ENCODE results near the gene CEP104.

The CEP104 gene

GRCh38 chr1:3776231-3776961, 80.6 kb downstream of the CEP104 start:
- DNase-seq = no peak

DNA sequence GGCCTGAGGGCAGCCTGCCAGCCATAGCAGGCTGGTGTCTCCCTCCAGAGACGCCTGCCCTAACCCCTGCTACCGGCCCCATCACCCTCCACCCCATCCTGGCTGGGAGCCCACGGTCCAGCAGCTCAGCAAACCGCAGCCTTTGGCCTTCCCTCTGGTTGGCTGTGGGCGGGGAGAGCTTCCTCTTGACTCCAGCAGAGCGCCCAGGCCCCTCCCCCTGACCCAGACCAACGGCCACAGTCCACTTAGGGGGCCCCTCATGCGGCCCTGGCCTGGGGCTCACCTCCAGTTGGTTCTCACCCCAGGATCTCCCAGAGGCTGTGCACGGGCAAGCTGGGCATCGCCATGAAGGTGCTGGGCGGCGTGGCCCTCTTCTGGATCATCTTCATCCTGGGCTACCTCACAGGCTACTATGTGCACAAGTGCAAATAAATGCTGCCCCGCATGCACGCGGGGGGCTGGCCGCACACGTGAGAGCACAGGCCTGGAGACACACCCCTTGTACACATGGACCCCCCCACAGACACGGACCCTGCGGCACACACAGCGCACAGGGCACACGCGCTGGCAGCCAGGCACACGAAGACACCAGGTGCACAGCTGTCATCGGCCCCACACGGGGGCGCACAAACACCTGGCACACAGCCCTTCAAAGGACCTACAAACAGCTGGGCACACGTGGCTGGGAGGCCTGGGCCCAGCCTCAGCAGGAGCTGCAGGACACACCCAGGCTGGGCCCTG, 81.4 kb downstream of the CEP104 start:
- peak; percentile 30 to 46 for DNase-seq

DNA sequence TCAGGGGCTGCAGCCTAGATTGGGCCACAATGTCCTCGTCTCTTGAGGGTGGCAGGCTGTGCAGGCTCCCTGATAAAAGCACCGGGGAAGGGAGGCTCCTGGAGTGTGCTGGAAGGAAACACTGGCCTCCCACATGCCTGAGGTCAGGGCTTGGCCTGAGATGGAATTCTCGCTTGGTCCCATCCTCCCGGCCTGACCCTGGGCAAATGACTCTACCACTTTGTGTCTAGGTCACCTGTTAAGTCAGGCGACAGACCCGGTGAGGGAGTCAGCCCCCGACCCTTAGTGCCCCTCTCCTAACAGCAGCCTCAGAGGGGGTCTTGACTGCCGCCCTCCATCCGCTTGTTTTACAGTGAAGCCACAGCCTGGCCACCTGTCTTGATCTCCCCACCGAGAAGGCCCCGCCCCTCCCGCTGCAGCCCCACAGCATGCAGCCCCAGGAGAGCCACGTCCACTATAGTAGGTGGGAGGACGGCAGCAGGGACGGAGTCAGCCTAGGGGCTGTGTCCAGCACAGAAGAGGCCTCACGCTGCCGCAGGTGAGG, 82.0 kb downstream of the CEP104 start:
- DNase-seq = no peak

- DNase-seq = no peak
Observed at GRCh38 chr1:3774276-3774945, 82.6 kb downstream of the CEP104 start.

GRCh38 chr1:3773572-3774275, 83.3 kb downstream of the CEP104 start:
- DNase-seq = no peak

- no peak for DNase-seq
Observed at GRCh38 chr1:3772715-3773571, 84.1 kb downstream of the CEP104 start, which contains the start of gene SMIM1. SMIM1 (plus strand) TSS chr1:3772749; CDS start chr1:3775374, 2,625 bp downstream.

- peak; percentile 80 to 85 for DNase-seq
Observed at GRCh38 chr1:3772027-3772714, 84.8 kb downstream of the CEP104 start.

DNA sequence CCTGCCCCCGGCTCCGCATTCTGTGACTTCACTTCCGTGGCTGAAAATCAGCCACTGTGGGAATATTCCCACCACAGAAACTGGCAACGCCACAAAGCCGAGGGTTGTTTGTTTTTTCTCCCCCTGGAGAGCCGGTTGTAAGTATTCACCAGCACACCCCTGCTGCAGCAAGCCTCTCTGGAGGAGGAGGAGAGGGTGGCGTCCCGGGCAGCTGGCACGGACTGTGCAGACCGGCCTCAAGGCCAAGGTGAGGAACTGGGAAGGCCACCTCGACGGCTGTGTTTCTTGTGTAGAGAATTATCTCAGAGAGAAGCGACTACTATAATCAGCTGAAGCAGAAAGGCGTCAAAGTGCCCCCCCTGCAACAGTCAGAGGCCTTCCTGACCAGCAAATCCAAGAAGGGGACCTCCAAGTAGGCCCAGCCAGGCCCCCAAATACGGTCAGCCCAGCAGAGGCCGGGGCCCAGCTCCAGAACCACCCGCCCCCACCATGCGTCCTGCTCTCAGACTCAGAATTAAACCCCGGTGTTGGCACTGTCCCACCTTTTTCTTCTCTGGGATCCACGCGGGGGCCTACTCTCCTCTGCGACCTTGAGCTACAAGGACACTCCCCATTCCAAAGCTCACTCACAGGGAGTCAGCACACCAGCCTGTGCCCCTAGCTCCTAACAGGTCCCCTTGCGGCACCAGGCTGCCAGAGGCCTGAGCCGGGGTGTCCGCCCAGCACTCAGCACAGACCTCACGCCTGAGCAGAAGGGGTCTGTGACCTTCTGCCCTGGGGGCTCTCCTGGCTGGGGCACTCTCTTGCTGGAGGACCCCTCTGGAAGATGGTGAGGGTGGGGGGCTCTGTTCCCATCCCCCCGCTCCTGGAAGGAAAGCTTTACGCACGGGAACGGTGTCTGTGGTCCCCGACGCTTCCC, 85.6 kb downstream of the CEP104 start:
- DNase-seq = no peak

DNA sequence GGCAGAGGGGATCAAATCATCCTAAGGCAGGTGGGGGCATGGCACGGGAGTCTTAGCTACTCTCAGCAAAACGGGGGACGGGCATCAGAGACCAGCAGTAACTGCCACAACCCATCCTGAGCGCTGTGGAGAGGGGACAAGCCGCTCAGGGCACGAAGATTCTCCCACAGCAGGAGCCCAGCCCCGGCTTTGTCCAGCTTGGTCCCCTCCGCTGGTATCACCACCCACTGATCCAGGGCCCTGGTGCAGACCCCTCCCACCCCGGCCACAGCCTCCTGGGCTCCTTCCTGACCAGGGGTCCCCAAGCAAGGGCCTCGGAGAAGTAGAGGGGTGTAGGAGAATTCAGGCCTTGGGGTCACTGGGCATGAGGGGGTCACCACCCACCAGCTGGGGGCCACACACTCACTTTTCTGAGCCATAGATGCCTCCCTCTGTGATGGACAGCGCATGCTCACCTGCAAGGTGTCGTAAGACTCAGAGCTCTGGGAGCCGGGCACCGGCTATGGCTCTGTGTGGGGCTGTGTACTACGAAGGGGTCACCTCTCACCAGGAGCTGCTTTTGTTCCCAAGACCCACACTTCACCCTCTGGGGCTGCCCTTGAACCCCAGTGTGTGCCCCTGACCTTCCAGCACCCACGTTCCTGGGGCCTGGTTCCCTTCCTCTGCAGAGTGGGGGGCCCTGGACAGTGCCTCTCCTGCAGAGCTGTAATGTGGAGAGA, 86.8 kb downstream of the CEP104 start:
- no peak for DNase-seq

DNA sequence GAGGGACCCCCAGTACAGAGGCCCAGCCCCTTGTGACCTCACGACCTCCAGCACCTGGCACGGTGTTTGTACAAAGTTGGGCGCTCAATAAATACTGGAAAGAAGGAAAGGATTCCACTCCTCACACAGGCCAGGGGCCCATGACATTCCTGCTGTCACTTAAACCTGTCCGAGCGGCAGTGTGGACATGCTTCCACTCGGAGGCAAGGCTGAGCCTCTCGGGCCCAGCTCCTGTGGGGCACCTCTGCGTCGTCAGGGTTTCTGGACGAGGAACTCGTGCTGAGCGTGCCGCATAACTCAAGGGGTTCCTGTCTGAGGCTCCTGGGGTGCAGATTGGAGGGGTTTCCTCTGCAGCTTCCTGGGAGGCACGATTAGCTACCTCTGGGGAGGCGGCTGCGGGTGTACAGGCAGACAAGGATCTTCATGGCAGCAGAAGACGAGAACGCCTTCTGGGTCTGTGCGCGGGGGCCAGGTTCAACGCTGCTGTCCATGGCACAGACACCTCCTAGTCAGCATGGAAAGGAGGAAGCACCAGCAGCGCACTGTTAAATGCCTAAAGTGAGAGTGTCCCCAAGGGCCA, 88.1 kb downstream of the CEP104 start:
- no peak for DNase-seq

DNA sequence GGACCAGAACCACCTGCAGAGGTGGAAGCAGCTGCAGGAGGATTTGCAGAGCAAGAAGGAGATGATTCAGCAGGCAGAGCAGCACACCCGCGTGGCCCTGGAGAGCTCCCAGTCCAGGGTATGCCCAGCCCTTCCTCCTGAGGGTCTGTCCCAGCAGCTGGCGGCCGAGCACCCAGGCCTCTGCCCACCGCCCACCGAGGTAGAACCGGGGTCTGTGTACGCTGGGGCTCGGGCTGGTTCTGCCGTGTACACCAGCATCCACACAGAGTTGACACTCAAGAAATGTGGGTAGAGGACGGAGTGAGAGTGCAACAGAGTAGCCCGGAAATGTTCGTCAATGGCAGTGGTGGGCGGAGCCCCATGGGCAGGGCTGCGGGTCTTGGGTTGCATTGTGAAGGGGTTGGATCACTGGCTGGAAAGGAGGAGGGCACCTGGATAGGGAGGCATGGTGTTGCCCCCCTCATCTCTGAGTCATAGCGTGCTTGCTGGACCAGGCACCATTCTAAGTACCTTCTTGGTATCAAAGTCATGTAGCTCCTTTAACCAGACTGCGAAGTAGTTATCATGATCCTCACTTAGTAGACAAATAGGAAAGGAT, 89.6 kb downstream of the CEP104 start:
- DNase-seq = no peak

GRCh38 chr1:3763351-3764125, 93.5 kb downstream of the CEP104 start:
- DNase-seq = no peak

GRCh38 chr1:3762873-3763228, 94.2 kb downstream of the CEP104 start:
- DNase-seq = no peak

GRCh38 chr1:3762151-3762872, 94.7 kb downstream of the CEP104 start:
- DNase-seq = no peak

Data from activated CD4-positive, alpha-beta T cell treated with anti-CD3 and anti-CD28 coated beads for 4 hours (primary cell).